ENCODE results near the gene ADARB1.

GRCh38 chr21:45040739-45041138 lies 33.6 kb upstream of the ADARB1 start:
- TF ChIP-seq CTCF (IDR thresholded peaks at IDR 0.05) (no peak), EP300 (IDR thresholded peaks at IDR 0.05) (no peak), POLR2A (IDR thresholded peaks at IDR 0.05) (no peak)

All from tibial nerve (tissue), 4 donors.